ENCODE data around the gene TMEM119. TPM values are rescaled to one million over a fixed set of nuclear protein-coding genes. Genes with fewer than 3 reads are reported as not detected.

Gene TMEM119
- total RNA-seq, 1 donor from 2014 or later, result not detected

Other genes with a start within 250 kb of the TMEM119 start
- gene FICD, start 82.8 kb downstream of the TMEM119 start, total RNA-seq, result 4.5 and 7.0 TPM in 2 replicates
- 35.8 and 57.3 TPM in 2 replicates for gene SART3, start 36.9 kb downstream of the TMEM119 start, total RNA-seq
- gene ISCU, start 35.5 kb downstream of the TMEM119 start, total RNA-seq, result 50.7 and 67.9 TPM in 2 replicates
- gene SELPLG, start 35.8 kb upstream of the TMEM119 start, total RNA-seq, result 0.13 and 0.26 TPM in 2 replicates
- 190 and 213 TPM in 2 replicates for gene CORO1C, start 133.4 kb upstream of the TMEM119 start, total RNA-seq

All from dermis microvascular lymphatic vessel endothelial cell (primary cell).